Psoas muscle (tissue), 8 donors: ENCODE results near the gene LPAR4. TPM values are rescaled to one million over a fixed set of nuclear protein-coding genes. Genes with fewer than 3 reads are reported as not detected.

Source experiments
- ATAC-seq, 4 donors: fragments of 200-7000 bp; cut with Tn5 transposase; one replicate each; pipeline ENCODE4 v1.9.1; 2020; ENCODE audit warnings: moderate library complexity in 3 of 4, mild to moderate bottlenecking in 2 of 4
- DNase-seq, 2 donors: peaks; one replicate each; pipeline ENCODE4 v3.0.0-alpha.2; 2020
- H3K27ac ChIP-seq: fragments of 200-600 bp; one replicate; pipeline ENCODE4 v1.8.0; 2022
- H3K27me3 ChIP-seq, 3 donors: fragments of 200-600 bp in 1 of 3; one replicate each; pipeline versions ENCODE4 v1.6.1 to v1.8.0; 2013 to 2022; ENCODE audit warnings: low read length in 2 of 3, mild to moderate bottlenecking in 2 of 3, moderate library complexity in 1 of 3; ENCODE audit not compliant: insufficient read depth in 3 of 3
- H3K36me3 ChIP-seq, 2 donors: fragments of 200-600 bp in 1 of 2; one replicate each; pipeline versions ENCODE4 v1.6.1 to v1.8.0; 2013 to 2022; ENCODE audit warnings: low read depth in 1 of 2, mild to moderate bottlenecking in 1 of 2, moderate library complexity in 1 of 2; ENCODE audit not compliant: insufficient read depth in 1 of 2
- H3K4me1 ChIP-seq: fragments of 200-600 bp; one replicate; pipeline ENCODE4 v1.8.0; 2022
- H3K4me3 ChIP-seq: fragments of 200-600 bp; one replicate; pipeline ENCODE4 v1.8.0; 2022; ENCODE audit warnings: mild to moderate bottlenecking
- H3K9me3 ChIP-seq: fragments of 200-600 bp; one replicate; pipeline ENCODE4 v1.8.0; 2022
- WGBS, 3 donors: extraction: QIAGEN DNeasy Blood & Tissue Kit; methylation state at CpG; one replicate each; pipeline versions ENCODE4 v1.1.6 to v1.1.7; 2013; 5-methylcytosine and 5-hydroxymethylcytosine counted together
- intact Hi-C, 2 donors: fragments of 100-400 bp; cut with DNase I; formaldehyde crosslinking; loops; one replicate each; pipeline versions ENCODE4 v1.11.0 to v1.14.2; 2022
- polyA plus RNA-seq, 3 donors: library from polyadenylated mRNA; stranded (reverse); fragments of 200-250 nt; gene quantifications; one replicate each; pipeline ENCODE4 v1.2.3, GENCODE V29; 2013
- total RNA-seq, 4 donors: library from RNA; stranded (reverse); fragmentation: NEBNext Ultra II Directional in 2 of 4; extraction: Animal tissue kit (Norgen Biotek cat#: 25700) in 2 of 4; gene quantifications; one replicate each; pipeline versions ENCODE4 v1.2.1 to v1.2.4, GENCODE V29; 2021 to 2023
- TF ChIP-seq, protein P1 (sequence below): fragments of 200-600 bp; IDR thresholded peaks from one replicate; pipeline ENCODE4 v1.8.0; 2022; ENCODE audit warnings: antibody characterized with exemption
- donor health status: healthy with polysubstance abuse.
- donor health status: DM: no; HTN: no; CAD: no; lungs with moderate emphysema.
- donor health status: Bipolar disorder and iron deficiency.
- donor health status: healthy.
- donor health status: DM: yes; HTN: yes; CAD: no.
- donor health status: DM: no; HTN: no; CAD: no.
- donor health status: DM: no; HTN: no; CAD: no.
- donor health status: DM: yes; HTN: yes; CAD: no.

Gene LPAR4
- total and polyA plus RNA-seq, 7 donors = 0.01 to 0.03 TPM; not detected in 5

DNA sequence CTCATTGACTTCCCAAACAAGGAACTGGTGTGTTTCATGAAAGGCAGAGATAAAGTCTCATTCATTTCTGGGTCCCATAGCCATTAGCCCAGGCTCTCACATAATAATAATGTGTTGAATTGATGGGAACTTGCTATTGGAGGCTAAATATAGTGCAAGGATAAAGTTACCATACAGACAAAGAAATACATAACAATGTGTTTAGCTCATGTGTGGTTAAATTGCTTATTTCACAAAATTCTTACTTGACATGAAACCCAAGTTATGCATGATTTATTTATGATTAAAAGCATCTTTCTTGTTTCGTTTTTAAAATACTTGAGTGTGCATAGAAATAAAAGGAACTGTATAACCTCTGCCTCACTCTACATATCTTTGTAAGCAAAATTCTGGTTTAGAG, 37.3 kb upstream of the LPAR4 start:
- Histone ChIP-seq H3K4me1 (no peaks in the 10 kb centered on the region), H3K36me3 (no peaks in the 10 kb centered on the region), H3K9me3 (no peaks in the 10 kb centered on the region), H3K27ac (no peak overlapping the region), H3K27me3 (peaks cover 0 to 6% (median 0%) of the 10 kb centered on the region in 3 donors), H3K4me3 (no peak overlapping the region)
- TF ChIP-seq, protein P1, sequence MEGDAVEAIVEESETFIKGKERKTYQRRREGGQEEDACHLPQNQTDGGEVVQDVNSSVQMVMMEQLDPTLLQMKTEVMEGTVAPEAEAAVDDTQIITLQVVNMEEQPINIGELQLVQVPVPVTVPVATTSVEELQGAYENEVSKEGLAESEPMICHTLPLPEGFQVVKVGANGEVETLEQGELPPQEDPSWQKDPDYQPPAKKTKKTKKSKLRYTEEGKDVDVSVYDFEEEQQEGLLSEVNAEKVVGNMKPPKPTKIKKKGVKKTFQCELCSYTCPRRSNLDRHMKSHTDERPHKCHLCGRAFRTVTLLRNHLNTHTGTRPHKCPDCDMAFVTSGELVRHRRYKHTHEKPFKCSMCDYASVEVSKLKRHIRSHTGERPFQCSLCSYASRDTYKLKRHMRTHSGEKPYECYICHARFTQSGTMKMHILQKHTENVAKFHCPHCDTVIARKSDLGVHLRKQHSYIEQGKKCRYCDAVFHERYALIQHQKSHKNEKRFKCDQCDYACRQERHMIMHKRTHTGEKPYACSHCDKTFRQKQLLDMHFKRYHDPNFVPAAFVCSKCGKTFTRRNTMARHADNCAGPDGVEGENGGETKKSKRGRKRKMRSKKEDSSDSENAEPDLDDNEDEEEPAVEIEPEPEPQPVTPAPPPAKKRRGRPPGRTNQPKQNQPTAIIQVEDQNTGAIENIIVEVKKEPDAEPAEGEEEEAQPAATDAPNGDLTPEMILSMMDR = no peak
- intact Hi-C loops = no loop called here
- no peak for DNase-seq
- no peak for ATAC-seq
- WGBS, 3 donors = 37 to 53% (median 48%) methylated on average over 1 of the region's 1 CpG

DNA sequence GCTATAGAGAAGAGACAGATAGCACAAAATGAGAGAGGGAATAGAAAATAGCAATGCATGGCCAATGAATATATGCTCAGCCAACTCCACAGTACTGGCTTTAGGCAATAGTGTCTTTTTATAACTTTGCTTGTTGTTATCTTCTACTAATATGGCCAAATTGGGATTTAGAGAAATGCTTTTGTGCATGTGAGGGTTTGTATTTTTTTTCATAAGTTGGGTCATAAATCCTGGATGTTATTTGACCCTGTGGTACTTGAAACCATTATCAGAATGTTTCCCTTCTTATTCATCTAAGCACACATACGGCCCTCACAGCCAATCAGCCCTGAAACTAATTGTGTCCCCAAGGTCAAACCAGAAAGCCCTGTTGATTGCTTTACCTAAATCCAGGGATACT, 35.2 kb upstream of the LPAR4 start:
- intact Hi-C loops = no loop called here
- H3K27me3 ChIP-seq = peaks cover 0 to 6% (median 0%) of the 10 kb centered on the region in 3 donors
- TF ChIP-seq, protein P1 = no peak
- no peak overlapping the region for H3K27ac ChIP-seq
- no peak for ATAC-seq
- H3K9me3 ChIP-seq = no peaks in the 10 kb centered on the region
- H3K4me3 ChIP-seq = no peak overlapping the region
- no peak for DNase-seq
- H3K4me1 ChIP-seq = no peaks in the 10 kb centered on the region
- 41 to 58% (median 49%) methylated on average over 1 of the region's 1 CpG for WGBS, 3 donors
- H3K36me3 ChIP-seq = no peaks in the 10 kb centered on the region

DNA sequence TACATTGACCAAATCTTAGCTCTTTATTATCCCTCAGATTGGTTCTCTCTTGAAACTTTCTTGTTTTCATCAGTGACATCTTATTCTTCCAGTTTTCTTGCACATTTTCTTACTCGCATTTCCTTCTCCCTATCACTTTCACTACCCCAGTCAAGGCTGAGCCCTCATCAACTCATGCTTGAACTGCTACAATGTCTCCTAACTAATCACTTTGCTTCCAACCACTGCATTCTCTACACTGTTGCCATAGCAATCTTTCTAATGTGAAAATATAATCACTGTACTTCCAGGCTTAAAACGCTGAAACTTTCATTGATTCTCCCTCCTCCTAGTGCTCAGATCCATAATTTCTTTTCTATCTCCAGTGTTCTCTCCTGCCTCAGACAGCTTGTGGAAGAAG, 22.2 kb upstream of the LPAR4 start:
- 58 to 71% (median 59%) methylated on average over 2 of the region's 2 CpGs for WGBS, 3 donors

DNA sequence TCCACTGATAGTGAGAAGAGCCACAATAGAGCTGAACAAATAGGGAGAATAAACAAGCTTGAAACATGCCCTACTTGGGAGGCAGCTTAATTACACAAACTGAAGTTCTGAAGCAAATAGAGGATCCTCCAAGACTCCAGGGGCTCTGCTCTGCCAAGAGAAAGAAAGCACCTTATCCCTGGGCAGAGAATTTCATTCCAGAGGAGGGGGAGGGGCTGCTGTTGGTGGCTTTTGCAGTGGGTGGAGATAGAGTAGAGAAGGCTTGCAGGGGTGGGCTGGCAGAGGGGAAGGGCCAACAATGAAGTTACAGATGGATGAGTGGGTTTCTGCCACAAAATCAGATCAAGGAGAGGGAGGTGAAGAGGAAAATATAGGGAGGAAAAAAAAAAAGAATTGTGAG, 1.0 kb upstream of the LPAR4 start:
- intact Hi-C loops = no loop called here
- Histone ChIP-seq H3K36me3 (no peaks in the 10 kb centered on the region), H3K4me1 (no peaks in the 10 kb centered on the region), H3K4me3 (no peak overlapping the region), H3K27me3 (peaks cover 0 to 25% (median 0%) of the 10 kb centered on the region in 3 donors), H3K27ac (no peak overlapping the region), H3K9me3 (no peaks in the 10 kb centered on the region)
- TF ChIP-seq, protein P1 = no peak
- ATAC-seq (no peak), DNase-seq (no peak)

More for the DNA sequence above, 22.2 kb upstream of the LPAR4 start:
- no peak for DNase-seq
- intact Hi-C loops = no loop called here
- Histone ChIP-seq H3K4me3 (no peak overlapping the region), H3K27me3 (peaks cover 0 to 3% (median 0%) of the 10 kb centered on the region in 3 donors), H3K27ac (no peak overlapping the region), H3K36me3 (no peaks in the 10 kb centered on the region), H3K4me1 (no peaks in the 10 kb centered on the region), H3K9me3 (no peaks in the 10 kb centered on the region)
- TF ChIP-seq, protein P1 = no peak
- ATAC-seq = no peak

DNA sequence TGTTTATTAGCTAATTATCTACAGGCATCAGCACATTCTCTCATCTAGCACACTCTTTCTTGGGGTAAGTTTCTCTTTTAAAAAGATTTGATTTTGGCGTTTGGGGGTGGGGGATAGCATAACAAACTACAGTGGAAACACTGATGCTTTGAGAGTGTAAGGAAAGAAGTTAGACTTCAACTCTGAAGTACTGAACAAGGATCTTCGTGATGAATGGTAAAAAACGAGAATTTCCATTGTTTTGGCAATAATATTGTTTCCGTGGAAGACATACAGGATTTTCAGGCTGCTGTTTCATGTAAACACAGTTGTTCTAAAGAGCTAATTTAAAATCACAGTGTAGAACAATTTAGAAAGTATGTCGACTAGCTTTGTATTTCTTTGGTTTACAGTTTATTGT, 451 bp downstream of the LPAR4 start:
- ATAC-seq (no peak), DNase-seq (no peak)
- no peaks in the 10 kb centered on the region for H3K36me3 ChIP-seq
- H3K9me3 ChIP-seq = no peaks in the 10 kb centered on the region
- peaks cover 0 to 25% (median 0%) of the 10 kb centered on the region in 3 donors for H3K27me3 ChIP-seq
- no peak overlapping the region for H3K4me3 ChIP-seq
- intact Hi-C loops = no loop called here
- H3K4me1 ChIP-seq = no peaks in the 10 kb centered on the region
- 3 to 17% (median 6%) methylated on average over 5 of the region's 5 CpGs for WGBS, 3 donors
- TF ChIP-seq, protein P1 = no peak
- H3K27ac ChIP-seq = no peak overlapping the region
